PC-3 (cell line): ENCODE results near the gene HSPA1A. TPM values are rescaled to one million over a fixed set of nuclear protein-coding genes. Genes with fewer than 3 reads are reported as not detected.

Source experiments
- ATAC-seq: fragments of 200-7000 bp; cut with Tn5 transposase; 2 replicates; pipeline ENCODE4 v1.9.1; 2020; ENCODE audit warnings: mild to moderate bottlenecking, moderate library complexity
- BruUV-seq: library from RNA; stranded (reverse); fragments of 400-500 nt; replicated peaks from 2 replicates; lab custom pipeline; 2021; lab: Mats Ljungman, UMichigan
- CTCF ChIA-PET: fragments of 300-600 bp; sonication (Branson Sonifier 250); formaldehyde crosslinking; loops from one replicate; lab custom pipeline; 2022; ENCODE audit warnings: antibody characterized with exemption; lab: Charles Lee
- POLR2A ChIA-PET: fragments of 300-600 bp; sonication (Branson Sonifier 250); formaldehyde crosslinking; loops from one replicate; lab custom pipeline; 2022; ENCODE audit warnings: antibody characterized with exemption; ENCODE audit not compliant: unreplicated experiment; lab: Charles Lee
- DNase-seq: peaks from one replicate; pipeline ENCODE4 v3.0.0-alpha.2; 2015
- H2AFZ ChIP-seq: fragments of 300-600 bp; sonication (generic); 2 replicates; pipeline ENCODE4 v1.6.0; 2016; ENCODE audit warnings: antibody characterized with exemption, low read length
- H3F3A ChIP-seq: fragments of 300-600 bp; sonication (generic); one replicate; pipeline ENCODE4 v1.6.0; 2017; ENCODE audit warnings: antibody characterized with exemption, low read length, control low read depth, mild to moderate bottlenecking; ENCODE audit not compliant: unreplicated experiment
- H3K27ac ChIP-seq: fragments of 300-600 bp; sonication (generic); 2 replicates; pipeline ENCODE4 v1.5.1; 2016; ENCODE audit warnings: mild to moderate bottlenecking, low read length
- H3K27me3 ChIP-seq: fragments of 300-600 bp; sonication (generic); 2 replicates; pipeline ENCODE4 v1.6.1; 2016; ENCODE audit warnings: low read length, mixed read lengths
- H3K36me3 ChIP-seq: fragments of 300-600 bp; sonication (generic); 2 replicates; pipeline ENCODE4 v1.6.1; 2016; ENCODE audit warnings: low read depth, mixed run types, low read length, mixed read lengths
- H3K4me1 ChIP-seq: fragments of 300-600 bp; sonication (generic); 2 replicates; pipeline ENCODE4 v1.5.1; 2016; ENCODE audit warnings: low read length; ENCODE audit not compliant: insufficient read depth
- H3K4me2 ChIP-seq: fragments of 300-600 bp; sonication (generic); 2 replicates; pipeline ENCODE4 v1.6.0; 2016; ENCODE audit warnings: low read length
- H3K4me3 ChIP-seq: fragments of 300-600 bp; sonication (generic); 2 replicates; pipeline ENCODE4 v1.5.1; 2016; ENCODE audit warnings: mild to moderate bottlenecking, low read length, mixed read lengths
- H3K79me2 ChIP-seq: fragments of 300-600 bp; sonication (generic); 2 replicates; pipeline ENCODE4 v1.6.1; 2017; ENCODE audit warnings: low read length, mixed read lengths
- H3K9ac ChIP-seq: fragments of 300-600 bp; sonication (generic); 2 replicates; pipeline ENCODE4 v1.6.0; 2016; ENCODE audit warnings: mild to moderate bottlenecking, low read length
- H3K9me2 ChIP-seq: fragments of 300-600 bp; sonication (generic); replicated peaks from 2 replicates; pipeline ENCODE4 v1.6.1; 2016; ENCODE audit warnings: mixed run types, low read length, mixed read lengths
- H3K9me3 ChIP-seq: fragments of 300-600 bp; sonication (generic); 2 replicates; pipeline ENCODE4 v1.6.1; 2016; ENCODE audit warnings: low read length, mixed read lengths
- H4K20me1 ChIP-seq: fragments of 300-600 bp; sonication (generic); 2 replicates; pipeline ENCODE4 v1.6.1; 2016; ENCODE audit warnings: low read length, mixed read lengths
- EZH2 ChIP-seq: fragments of 300-600 bp; sonication (generic); IDR thresholded peaks from one replicate; pipeline ENCODE4 v1.6.1; 2017; ENCODE audit warnings: antibody characterized with exemption, mild to moderate bottlenecking, low read length; ENCODE audit not compliant: unreplicated experiment
- EZH2phosphoT487 ChIP-seq: fragments of 300-600 bp; sonication (generic); IDR thresholded peaks from 2 replicates; pipeline ENCODE4 v1.6.1; 2018; ENCODE audit warnings: mild to moderate bottlenecking, antibody characterized with exemption, low read length, borderline replicate concordance
- intact Hi-C: fragments of 100-400 bp; cut with micrococcal nuclease; formaldehyde crosslinking; loops from 2 replicates; pipeline ENCODE4 v1.9.0; 2023
- total RNA-seq: library from RNA; depleted of rRNA; stranded (reverse); fragments of >200 nt; gene quantifications from 2 replicates; pipeline ENCODE4 v1.2.3, GENCODE V29; 2014
- TF ChIP-seq, protein P1 (sequence below): fragments of 300-600 bp; sonication (generic); conservative IDR thresholded peaks from 2 replicates; pipeline ENCODE4 v1.5.1; 2017; ENCODE audit warnings: antibody characterized with exemption, low read depth, mild to moderate bottlenecking, low read length

HSPA1A gene
- total RNA-seq, 1 experiment from 2014 or later = 269 TPM

DNA sequence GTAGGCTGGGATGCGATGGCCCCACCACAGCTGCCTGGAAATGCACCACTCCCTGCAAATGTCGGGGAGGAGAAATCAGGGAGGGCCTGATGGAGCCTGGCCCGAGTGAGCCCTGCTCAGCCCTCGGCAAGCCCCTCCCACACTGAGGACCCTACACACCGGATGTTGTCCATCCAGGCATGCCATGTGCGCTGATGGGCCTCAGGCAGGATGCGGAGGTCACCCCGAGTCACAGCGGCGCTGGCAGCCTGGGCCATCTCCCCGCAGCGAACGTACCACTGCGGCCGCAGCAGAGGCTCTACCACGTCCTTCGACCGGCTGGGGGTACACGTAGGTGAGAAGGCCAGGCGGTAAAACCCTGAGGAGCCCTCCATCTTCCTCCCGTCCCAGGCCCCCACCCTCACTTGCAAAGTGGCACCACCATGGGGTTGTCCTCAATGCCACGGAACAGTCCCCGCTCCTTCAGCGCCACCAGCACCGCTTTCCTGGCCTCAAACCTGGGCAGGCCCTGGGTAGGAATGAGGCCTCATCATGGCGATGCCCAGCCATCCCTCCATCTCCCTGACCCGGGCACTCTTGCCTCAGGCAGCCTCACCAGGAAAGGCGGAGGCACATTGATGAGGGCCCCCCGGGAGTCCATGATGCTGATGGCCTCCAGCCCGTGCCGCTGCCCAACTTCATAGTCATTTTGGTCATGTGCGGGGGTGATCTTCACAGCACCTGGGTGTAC is 33.1 kb upstream of the HSPA1A start:
- TSS peak; percentile 25 for BruUV-seq
- Histone ChIP-seq H3K9me3 (no peaks in the 10 kb centered on the region), H4K20me1 (no peaks in the 10 kb centered on the region), H3F3A (peaks cover 3% of the 10 kb centered on the region), H3K9me2 (no peaks in the 10 kb centered on the region), H3K9ac (no peak overlapping the region), H3K27me3 (no peaks in the 10 kb centered on the region), H3K79me2 (no peaks in the 10 kb centered on the region), H3K4me1 (peaks cover 6% of the 10 kb centered on the region), H3K4me3 (no peak overlapping the region), H3K36me3 (peaks cover 59% of the 10 kb centered on the region), H3K4me2 (no peak overlapping the region), H2AFZ (no peak overlapping the region), H3K27ac (no peak overlapping the region)
- ATAC-seq = no peak
- no peak for DNase-seq
- ChIA-PET CTCF (no interaction called here), POLR2A (no interaction called here)
- TF ChIP-seq EZH2 (no peak), EZH2phosphoT487 (no peak)
- TF ChIP-seq, protein P1, sequence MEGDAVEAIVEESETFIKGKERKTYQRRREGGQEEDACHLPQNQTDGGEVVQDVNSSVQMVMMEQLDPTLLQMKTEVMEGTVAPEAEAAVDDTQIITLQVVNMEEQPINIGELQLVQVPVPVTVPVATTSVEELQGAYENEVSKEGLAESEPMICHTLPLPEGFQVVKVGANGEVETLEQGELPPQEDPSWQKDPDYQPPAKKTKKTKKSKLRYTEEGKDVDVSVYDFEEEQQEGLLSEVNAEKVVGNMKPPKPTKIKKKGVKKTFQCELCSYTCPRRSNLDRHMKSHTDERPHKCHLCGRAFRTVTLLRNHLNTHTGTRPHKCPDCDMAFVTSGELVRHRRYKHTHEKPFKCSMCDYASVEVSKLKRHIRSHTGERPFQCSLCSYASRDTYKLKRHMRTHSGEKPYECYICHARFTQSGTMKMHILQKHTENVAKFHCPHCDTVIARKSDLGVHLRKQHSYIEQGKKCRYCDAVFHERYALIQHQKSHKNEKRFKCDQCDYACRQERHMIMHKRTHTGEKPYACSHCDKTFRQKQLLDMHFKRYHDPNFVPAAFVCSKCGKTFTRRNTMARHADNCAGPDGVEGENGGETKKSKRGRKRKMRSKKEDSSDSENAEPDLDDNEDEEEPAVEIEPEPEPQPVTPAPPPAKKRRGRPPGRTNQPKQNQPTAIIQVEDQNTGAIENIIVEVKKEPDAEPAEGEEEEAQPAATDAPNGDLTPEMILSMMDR = no peak
- intact Hi-C loops = no loop called here

- Histone ChIP-seq H3K9me3 (no peaks in the 10 kb centered on the region), H3K9ac (no peak overlapping the region), H3K4me3 (no peak overlapping the region), H3K79me2 (peaks cover 5% of the 10 kb centered on the region), H2AFZ (no peak overlapping the region), H3K9me2 (no peaks in the 10 kb centered on the region), H3F3A (no peaks in the 10 kb centered on the region), H3K27me3 (no peaks in the 10 kb centered on the region), H3K27ac (no peak overlapping the region), H3K36me3 (peaks cover 52% of the 10 kb centered on the region), H3K4me1 (no peaks in the 10 kb centered on the region), H3K4me2 (no peak overlapping the region), H4K20me1 (no peaks in the 10 kb centered on the region)
- DNase-seq = no peak
- TF ChIP-seq, protein P1 = no peak
- TF ChIP-seq EZH2phosphoT487 (no peak), EZH2 (no peak)
- CTCF ChIA-PET = no interaction called here
- no TSS peak for BruUV-seq
- no peak for ATAC-seq
- POLR2A ChIA-PET = no interaction called here
- intact Hi-C loops = no loop called here
Observed at GRCh38 chr6:31784098-31784925, 31.0 kb upstream of the HSPA1A start.
